SIG-M5 treated with dmso at 0.1 percent for 504 hours (cell line): ENCODE results near the gene TFCP2.
A peak's percentile ranks its signal among the peaks of the same experiment; 100 is the strongest.

Source experiments
- DNase-seq: peaks from one replicate; lab custom pipeline; 2025; ENCODE audit not compliant: unreplicated experiment; lab: John Stamatoyannopoulos, UW

TFCP2 gene

GRCh38 chr12:51160814-51161459 is 12.0 kb downstream of the TFCP2 start:
- DNase-seq, result no peak

- no peak for DNase-seq
These were observed 16.6 kb downstream of the TFCP2 start for GRCh38 chr12:51156245-51156765.

GRCh38 chr12:51152953-51153352 is 20.0 kb downstream of the TFCP2 start:
- no peak for DNase-seq

- DNase-seq, result no peak
These were observed 22.2 kb downstream of the TFCP2 start for GRCh38 chr12:51150777-51151176.

- DNase-seq, result no peak
These were observed 25.6 kb downstream of the TFCP2 start for GRCh38 chr12:51147309-51147708.

GRCh38 chr12:51139292-51139844 is 33.6 kb downstream of the TFCP2 start:
- no peak for DNase-seq

GRCh38 chr12:51132693-51133092 is 40.2 kb downstream of the TFCP2 start:
- DNase-seq, result no peak

- DNase-seq, result no peak
These were observed 41.0 kb downstream of the TFCP2 start for GRCh38 chr12:51131745-51132521.

GRCh38 chr12:51128919-51129318 is 44.0 kb downstream of the TFCP2 start:
- DNase-seq, result no peak

GRCh38 chr12:51127050-51127729 is 45.7 kb downstream of the TFCP2 start:
- no peak for DNase-seq

GRCh38 chr12:51126297-51126696 is 46.6 kb downstream of the TFCP2 start:
- DNase-seq, result no peak

GRCh38 chr12:51124504-51124903 is 48.4 kb downstream of the TFCP2 start:
- DNase-seq, result no peak

GRCh38 chr12:51122844-51123243 is 50.1 kb downstream of the TFCP2 start:
- no peak for DNase-seq

- no peak for DNase-seq
These were observed 54.2 kb downstream of the TFCP2 start for GRCh38 chr12:51118706-51119105.

GRCh38 chr12:51115533-51115932 is 57.4 kb downstream of the TFCP2 start:
- DNase-seq, result no peak

GRCh38 chr12:51108136-51108535 is 64.8 kb downstream of the TFCP2 start:
- peak; percentile 23 for DNase-seq

GRCh38 chr12:51103977-51104376 is 69.0 kb downstream of the TFCP2 start:
- DNase-seq, result no peak

GRCh38 chr12:51098611-51099010 is 74.3 kb downstream of the TFCP2 start:
- DNase-seq, result no peak

- DNase-seq, result no peak
These were observed 82.2 kb downstream of the TFCP2 start for GRCh38 chr12:51090705-51091229.

- DNase-seq, result no peak
These were observed 85.1 kb downstream of the TFCP2 start for GRCh38 chr12:51087818-51088217.

GRCh38 chr12:51086933-51087332 is 86.0 kb downstream of the TFCP2 start:
- DNase-seq, result no peak
